KMS-11 (cell line): ENCODE data around the gene CNTRL.

Source experiments
- H2AFZ ChIP-seq: fragments of 200-600 bp; sonication (generic); 2 replicates; pipeline ENCODE4 v1.6.1; 2016; ENCODE audit warnings: antibody characterized with exemption, mixed run types, low read depth
- H3K27ac ChIP-seq: fragments of 200-600 bp; sonication (generic); 2 replicates; pipeline ENCODE4 v1.6.1; 2016; ENCODE audit warnings: mild to moderate bottlenecking, mixed run types
- H3K27me3 ChIP-seq: fragments of 200-600 bp; sonication (generic); 2 replicates; pipeline ENCODE4 v1.6.1; 2017; ENCODE audit warnings: mild to moderate bottlenecking, low read depth, mixed run types, moderate library complexity; ENCODE audit not compliant: insufficient read depth
- H3K36me3 ChIP-seq: fragments of 200-600 bp; sonication (generic); 2 replicates; pipeline ENCODE4 v1.6.1; 2017; ENCODE audit warnings: mild to moderate bottlenecking, mixed run types; ENCODE audit not compliant: insufficient read depth
- H3K4me1 ChIP-seq: fragments of 200-600 bp; sonication (generic); 2 replicates; pipeline ENCODE4 v1.6.1; 2016; ENCODE audit warnings: mild to moderate bottlenecking, low read depth, mixed run types; ENCODE audit not compliant: poor library complexity, severe bottlenecking
- H3K4me2 ChIP-seq: fragments of 200-600 bp; sonication (generic); 2 replicates; pipeline ENCODE4 v1.7.0; 2016; ENCODE audit warnings: mild to moderate bottlenecking, mixed run types
- H3K4me3 ChIP-seq: fragments of 200-600 bp; sonication (generic); IDR thresholded peaks from 2 replicates; pipeline ENCODE4 v1.6.1; 2017; ENCODE audit warnings: low read depth, low read length, mixed read lengths; ENCODE audit not compliant: insufficient read depth
- H3K79me2 ChIP-seq: fragments of 200-600 bp; sonication (generic); 2 replicates; pipeline ENCODE4 v1.6.1; 2016; ENCODE audit warnings: low read depth, mixed run types; ENCODE audit not compliant: insufficient read depth
- H3K9ac ChIP-seq: fragments of 200-600 bp; sonication (generic); 2 replicates; pipeline ENCODE4 v1.6.1; 2016; ENCODE audit warnings: mild to moderate bottlenecking, mixed run types
- H4K20me1 ChIP-seq: fragments of 200-600 bp; sonication (generic); 2 replicates; pipeline ENCODE4 v1.6.1; 2016; ENCODE audit warnings: mild to moderate bottlenecking, mixed run types; ENCODE audit not compliant: insufficient read depth
- CTCF ChIP-seq: fragments of 200-600 bp; sonication (generic); conservative IDR thresholded peaks from 2 replicates; pipeline ENCODE4 v1.6.1; 2017; ENCODE audit warnings: low read depth, mild to moderate bottlenecking, antibody characterized with exemption, low read length, moderate library complexity, mixed read lengths

The CNTRL gene

DNA sequence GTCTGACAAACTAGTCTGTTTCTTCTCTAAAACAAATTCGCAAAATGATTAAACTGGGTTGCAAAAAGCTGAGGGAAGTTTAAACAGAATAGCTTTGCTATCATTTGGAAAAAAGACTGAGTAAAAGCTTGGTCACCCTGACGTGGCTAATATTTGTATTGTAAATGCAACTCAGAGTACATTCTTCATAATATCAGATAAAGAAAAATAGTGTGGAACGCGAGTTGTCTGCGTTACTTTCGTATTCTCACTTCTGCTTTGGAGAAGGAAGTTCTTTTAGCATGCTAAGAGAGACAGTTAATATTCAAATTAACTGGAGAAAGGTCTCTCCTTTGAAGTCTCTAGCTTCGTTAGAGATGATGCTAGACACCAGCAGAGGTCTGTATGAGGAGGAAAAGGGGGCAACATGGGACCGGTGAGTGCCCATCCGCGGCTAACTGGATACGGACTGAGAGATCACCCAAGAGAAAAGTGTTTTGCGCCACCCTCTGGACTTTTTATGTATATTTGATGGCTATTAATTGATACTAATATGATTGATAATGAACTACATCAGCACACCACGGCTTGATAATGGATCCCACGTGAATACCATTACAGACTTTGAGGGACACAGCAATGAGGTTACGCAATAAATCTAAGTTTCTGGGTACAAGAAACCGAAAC is 2.9 kb upstream of the CNTRL start:
- H3K4me3 ChIP-seq: no peak overlapping the region

GRCh38 chr9:121073038-121073437 is 1.7 kb upstream of the CNTRL start:
- TF ChIP-seq CTCF: no peak
- no peak overlapping the region for H3K9ac ChIP-seq
- H3K27ac ChIP-seq: no peak overlapping the region
- no peaks in the 10 kb centered on the region for H3K36me3 ChIP-seq
- H3K4me2 ChIP-seq: peak overlapping the region; percentile 63; the same call in 1 of the 2 replicates
- no peak overlapping the region for H2AFZ ChIP-seq
- H3K79me2 ChIP-seq: peaks cover 15% of the 10 kb centered on the region; the same call in 1 of the 2 replicates
- no peak overlapping the region for H3K4me3 ChIP-seq
- H3K27me3 ChIP-seq: no peaks in the 10 kb centered on the region
- H3K4me1 ChIP-seq: peaks cover 38% of the 10 kb centered on the region
- H4K20me1 ChIP-seq: no peaks in the 10 kb centered on the region

More for the DNA sequence above, 2.9 kb upstream of the CNTRL start:
- H3K4me1 ChIP-seq: peaks cover 38% of the 10 kb centered on the region
- H3K9ac ChIP-seq: peak overlapping the region; percentile 26
- H3K79me2 ChIP-seq: peaks cover 15% of the 10 kb centered on the region; the same call in 1 of the 2 replicates
- H3K36me3 ChIP-seq: no peaks in the 10 kb centered on the region
- peak; percentile 39 for TF ChIP-seq CTCF
- peak overlapping the region; percentile 67 for H2AFZ ChIP-seq
- H3K27ac ChIP-seq: peak overlapping the region; percentile 29; the same call in 1 of the 2 replicates
- no peaks in the 10 kb centered on the region for H4K20me1 ChIP-seq
- H3K4me2 ChIP-seq: peak overlapping the region; percentile 58
- H3K27me3 ChIP-seq: no peaks in the 10 kb centered on the region

DNA sequence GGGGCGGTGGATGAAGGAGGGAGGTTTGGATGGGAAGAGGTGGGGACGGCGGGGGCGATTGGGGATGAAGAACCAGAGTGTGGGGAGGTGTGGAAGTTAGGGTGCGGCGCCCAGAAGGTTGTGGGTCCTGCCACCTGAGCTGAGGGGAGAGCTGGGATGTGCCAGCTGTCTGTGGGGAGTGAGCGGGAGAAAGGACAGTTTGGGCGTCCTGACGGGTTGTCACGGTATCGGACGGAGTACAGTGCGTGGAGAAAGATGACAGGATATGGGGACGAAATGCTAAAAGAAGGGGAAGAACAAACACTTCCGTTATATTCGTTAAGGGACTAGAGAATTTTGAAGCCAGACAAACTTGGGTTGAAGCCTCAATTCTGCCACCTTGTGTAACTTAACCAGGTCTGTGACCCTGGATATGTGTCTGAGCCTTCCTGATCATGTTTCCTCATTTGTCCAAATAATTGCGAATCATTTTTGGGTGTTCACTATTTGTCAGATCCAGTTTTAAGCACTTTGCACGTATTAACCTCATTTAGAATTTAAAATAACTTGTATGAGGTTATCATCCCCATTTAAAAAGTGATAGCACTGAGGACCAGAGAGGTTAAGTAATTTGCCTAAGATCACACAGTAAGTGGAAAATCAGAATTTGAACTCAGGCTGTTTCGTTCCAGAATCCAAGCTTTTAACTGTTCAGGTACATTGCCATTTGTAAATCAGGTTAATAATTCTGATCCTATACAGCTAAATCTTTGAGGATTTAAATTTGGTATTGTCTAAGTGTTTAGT is 689 bp downstream of the CNTRL start:
- Histone ChIP-seq H3K4me2 (peak overlapping the region; percentile 90), H3K9ac (peak overlapping the region; percentile 99), H3K27ac (peak overlapping the region; percentile 94), H2AFZ (peak overlapping the region; percentile 73), H3K4me1 (peaks cover 38% of the 10 kb centered on the region), H3K4me3 (no peak overlapping the region), H4K20me1 (no peaks in the 10 kb centered on the region), H3K79me2 (peaks cover 15% of the 10 kb centered on the region; the same call in 1 of the 2 replicates), H3K27me3 (no peaks in the 10 kb centered on the region), H3K36me3 (no peaks in the 10 kb centered on the region)
- TF ChIP-seq CTCF: no peak

DNA sequence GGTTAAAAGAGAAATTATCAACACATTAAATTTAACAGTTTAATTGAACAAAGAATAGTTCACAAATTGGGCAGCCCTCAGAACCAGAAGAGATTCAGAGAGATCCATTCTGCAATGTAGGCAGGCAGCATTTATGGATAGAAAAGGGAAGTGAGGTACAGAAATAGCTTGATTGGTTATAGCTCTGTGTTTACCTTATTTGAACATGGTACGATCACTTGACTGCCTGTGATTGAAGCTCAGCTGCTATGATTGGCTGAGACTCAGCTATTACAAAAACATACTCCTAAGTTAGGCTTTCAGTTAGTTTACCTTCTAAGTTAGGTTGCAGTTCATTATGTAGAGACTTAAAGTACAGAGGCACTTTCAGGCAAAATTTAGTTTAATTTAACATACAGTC is 7.3 kb downstream of the CNTRL start:
- Histone ChIP-seq H3K79me2 (no peaks in the 10 kb centered on the region; the same call in 1 of the 2 replicates), H3K36me3 (0 out of 2 replicates have a peak, but pooled peaks cover 3% of the 10 kb centered on the region)

More for the DNA sequence above, 7.3 kb downstream of the CNTRL start:
- no peak overlapping the region for H3K27ac ChIP-seq
- H3K27me3 ChIP-seq: no peaks in the 10 kb centered on the region
- H2AFZ ChIP-seq: no peak overlapping the region
- H4K20me1 ChIP-seq: no peaks in the 10 kb centered on the region
- no peak overlapping the region for H3K4me2 ChIP-seq
- H3K4me1 ChIP-seq: no peaks in the 10 kb centered on the region
- no peak overlapping the region for H3K4me3 ChIP-seq
- TF ChIP-seq CTCF: no peak
- no peak overlapping the region for H3K9ac ChIP-seq
